Measurements from ENCODE around the gene PLEKHJ1.

DNA sequence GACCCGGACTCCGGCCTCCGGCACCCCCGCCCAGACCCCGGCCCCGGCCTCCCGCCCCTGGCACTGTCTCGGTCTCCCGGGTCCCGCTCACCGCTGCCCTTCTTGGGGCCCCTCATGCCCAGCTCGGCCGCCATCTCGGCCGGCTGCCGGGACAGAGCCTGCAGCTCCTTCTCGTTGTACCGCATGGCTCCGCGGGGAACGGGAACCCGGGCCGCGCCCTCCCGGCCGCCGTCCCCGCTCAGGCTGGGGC, 140 bp downstream of the PLEKHJ1 start:
- TF ChIP-seq, protein P1, sequence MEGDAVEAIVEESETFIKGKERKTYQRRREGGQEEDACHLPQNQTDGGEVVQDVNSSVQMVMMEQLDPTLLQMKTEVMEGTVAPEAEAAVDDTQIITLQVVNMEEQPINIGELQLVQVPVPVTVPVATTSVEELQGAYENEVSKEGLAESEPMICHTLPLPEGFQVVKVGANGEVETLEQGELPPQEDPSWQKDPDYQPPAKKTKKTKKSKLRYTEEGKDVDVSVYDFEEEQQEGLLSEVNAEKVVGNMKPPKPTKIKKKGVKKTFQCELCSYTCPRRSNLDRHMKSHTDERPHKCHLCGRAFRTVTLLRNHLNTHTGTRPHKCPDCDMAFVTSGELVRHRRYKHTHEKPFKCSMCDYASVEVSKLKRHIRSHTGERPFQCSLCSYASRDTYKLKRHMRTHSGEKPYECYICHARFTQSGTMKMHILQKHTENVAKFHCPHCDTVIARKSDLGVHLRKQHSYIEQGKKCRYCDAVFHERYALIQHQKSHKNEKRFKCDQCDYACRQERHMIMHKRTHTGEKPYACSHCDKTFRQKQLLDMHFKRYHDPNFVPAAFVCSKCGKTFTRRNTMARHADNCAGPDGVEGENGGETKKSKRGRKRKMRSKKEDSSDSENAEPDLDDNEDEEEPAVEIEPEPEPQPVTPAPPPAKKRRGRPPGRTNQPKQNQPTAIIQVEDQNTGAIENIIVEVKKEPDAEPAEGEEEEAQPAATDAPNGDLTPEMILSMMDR (IDR thresholded peaks at IDR 0.05; ENCODE audit: poor library complexity, severe bottlenecking) = no peak
- TF ChIP-seq EZH2 (IDR thresholded peaks at IDR 0.05; ENCODE audit: borderline replicate concordance, insufficient read depth, low read length, poor library complexity, severe bottlenecking) = no peak
- TF ChIP-seq EP300 (conservative IDR thresholded peaks at IDR 0.05; ENCODE audit: poor library complexity, severe bottlenecking) = no peak
- TF ChIP-seq POLR2AphosphoS5 (IDR thresholded peaks at IDR 0.05) = no peak

All from neural cell (in vitro differentiated cells).